Activated CD4-positive, alpha-beta T cell treated with anti-CD3 and anti-CD28 coated beads, Interleukin-2, amount 10 ng/mL, durations not matched to agents 7 days and 5 days (primary cell): ENCODE results near the gene ZBTB44. TPM values are rescaled to one million over a fixed set of nuclear protein-coding genes. Genes with fewer than 3 reads are reported as not detected.

ENCODE experiments used
- CTCF ChIA-PET: fragments of 350-600 bp; sonication (Branson Sonifier 250); formaldehyde crosslinking; loops from one replicate; lab custom pipeline; 2021; ENCODE audit warnings: antibody characterized with exemption; lab: Charles Lee
- POLR2A ChIA-PET: fragments of 350-600 bp; sonication (Branson Sonifier 250); formaldehyde crosslinking; loops from one replicate; lab custom pipeline; 2021; ENCODE audit warnings: antibody characterized with exemption; lab: Charles Lee
- DNase-seq: peaks from one replicate; pipeline ENCODE4 v3.0.0-alpha.2; 2020
- H3K27ac Mint-ChIP-seq: one replicate; pipeline ENCODE4 v1.8.0; 2021; ENCODE audit warnings: mild to moderate bottlenecking, moderate library complexity, mixed read lengths
- H3K27me3 Mint-ChIP-seq: one replicate; pipeline ENCODE4 v1.8.0; 2021; ENCODE audit warnings: mixed read lengths
- H3K36me3 Mint-ChIP-seq: one replicate; pipeline ENCODE4 v1.8.0; 2021; ENCODE audit warnings: low read depth, mixed read lengths
- H3K4me1 Mint-ChIP-seq: one replicate; pipeline ENCODE4 v1.8.0; 2021; ENCODE audit warnings: mixed read lengths
- H3K4me3 Mint-ChIP-seq: one replicate; pipeline ENCODE4 v1.8.0; 2021; ENCODE audit warnings: mild to moderate bottlenecking, moderate library complexity, mixed read lengths
- H3K9me3 Mint-ChIP-seq: one replicate; pipeline ENCODE4 v1.8.0; 2021; ENCODE audit warnings: mixed read lengths
- total RNA-seq, 2 experiments: library from RNA; stranded (reverse); gene quantifications; one replicate each; pipeline ENCODE4 v1.2.3, GENCODE V29; 2021

Gene ZBTB44
- total RNA-seq, 2 experiments from 2014 or later = 55.4 to 61.5 TPM

- peaks cover 4% of the 10 kb centered on the region for H3K9me3 Mint-ChIP-seq
- CTCF ChIA-PET = no interaction called here
Observed at GRCh38 chr11:130179396-130180306, 135.1 kb downstream of the ZBTB44 start.

GRCh38 chr11:130178441-130179339, 136.0 kb downstream of the ZBTB44 start:
- Mint-ChIP-seq H3K4me1 (no peaks in the 10 kb centered on the region), H3K4me3 (no peak overlapping the region), H3K27me3 (no peaks in the 10 kb centered on the region), H3K9me3 (peaks cover 4% of the 10 kb centered on the region), H3K36me3 (no peaks in the 10 kb centered on the region), H3K27ac (no peak overlapping the region)
- ChIA-PET CTCF (interaction anchor here (0.8 kb wide), 1 partner anchor 228 kb away, joined by 3 read pairs; no protein-coding TSS in a partner anchor), POLR2A (no interaction called here)
- DNase-seq = no peak

More at GRCh38 chr11:130179396-130180306, 135.1 kb downstream of the ZBTB44 start:
- no peak for DNase-seq
- H3K36me3 Mint-ChIP-seq = no peaks in the 10 kb centered on the region
- H3K27ac Mint-ChIP-seq = no peak overlapping the region
- POLR2A ChIA-PET = no interaction called here
- peaks cover 6% of the 10 kb centered on the region for H3K27me3 Mint-ChIP-seq
- H3K4me1 Mint-ChIP-seq = no peaks in the 10 kb centered on the region
- no peak overlapping the region for H3K4me3 Mint-ChIP-seq

GRCh38 chr11:130177782-130178181, 136.9 kb downstream of the ZBTB44 start:
- Mint-ChIP-seq H3K4me3 (no peak overlapping the region), H3K27ac (no peak overlapping the region), H3K36me3 (no peaks in the 10 kb centered on the region), H3K4me1 (no peaks in the 10 kb centered on the region), H3K27me3 (no peaks in the 10 kb centered on the region), H3K9me3 (peaks cover 4% of the 10 kb centered on the region)
- DNase-seq = no peak
- ChIA-PET CTCF (interaction anchor here (0.8 kb wide), 1 partner anchor 229 kb away, joined by 3 read pairs; no protein-coding TSS in a partner anchor), POLR2A (no interaction called here)

Other genes starting within 250 kb of the ZBTB44 start
- 10 to 100 TPM; 18.9 to 19.8 TPM for gene APLP2, start 245.0 kb downstream of the ZBTB44 start, total RNA-seq
- gene ST14, start 155.1 kb downstream of the ZBTB44 start, total RNA-seq = not detected
- gene ADAMTS8, start 113.7 kb upstream of the ZBTB44 start, total RNA-seq = not detected
- under 1 TPM; 0.04 to 0.05 TPM for gene ADAMTS15, start 133.7 kb upstream of the ZBTB44 start, total RNA-seq